ENCODE measurements around the gene SOX6. TPM values are rescaled to one million over a fixed set of nuclear protein-coding genes. Genes with fewer than 3 reads are reported as not detected.

SOX6 gene
- polyA plus RNA-seq, 1 of the 3 experiments (the other 2 are of a cell fraction): 0.03 TPM

DNA sequence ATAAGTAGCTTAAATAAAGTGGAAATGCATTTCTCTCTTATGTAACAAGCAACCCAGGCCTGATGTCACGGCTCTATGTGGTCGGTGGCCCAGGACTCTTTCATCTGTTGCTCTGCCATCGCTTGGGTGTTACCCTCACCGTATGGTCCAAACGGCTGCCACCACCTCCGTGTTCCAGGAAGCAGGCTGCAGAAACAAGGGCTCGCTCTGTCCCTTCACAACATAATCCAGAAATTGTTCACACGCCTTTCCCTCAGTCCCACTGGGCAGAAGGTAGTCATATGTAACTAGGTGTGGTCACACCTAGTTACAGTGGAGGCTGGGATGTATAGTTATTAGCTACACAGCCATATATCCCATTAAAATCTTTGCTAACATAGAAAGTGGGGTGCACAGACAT is 421.0 kb downstream of the SOX6 start (continued):
- TF ChIP-seq, protein P1, sequence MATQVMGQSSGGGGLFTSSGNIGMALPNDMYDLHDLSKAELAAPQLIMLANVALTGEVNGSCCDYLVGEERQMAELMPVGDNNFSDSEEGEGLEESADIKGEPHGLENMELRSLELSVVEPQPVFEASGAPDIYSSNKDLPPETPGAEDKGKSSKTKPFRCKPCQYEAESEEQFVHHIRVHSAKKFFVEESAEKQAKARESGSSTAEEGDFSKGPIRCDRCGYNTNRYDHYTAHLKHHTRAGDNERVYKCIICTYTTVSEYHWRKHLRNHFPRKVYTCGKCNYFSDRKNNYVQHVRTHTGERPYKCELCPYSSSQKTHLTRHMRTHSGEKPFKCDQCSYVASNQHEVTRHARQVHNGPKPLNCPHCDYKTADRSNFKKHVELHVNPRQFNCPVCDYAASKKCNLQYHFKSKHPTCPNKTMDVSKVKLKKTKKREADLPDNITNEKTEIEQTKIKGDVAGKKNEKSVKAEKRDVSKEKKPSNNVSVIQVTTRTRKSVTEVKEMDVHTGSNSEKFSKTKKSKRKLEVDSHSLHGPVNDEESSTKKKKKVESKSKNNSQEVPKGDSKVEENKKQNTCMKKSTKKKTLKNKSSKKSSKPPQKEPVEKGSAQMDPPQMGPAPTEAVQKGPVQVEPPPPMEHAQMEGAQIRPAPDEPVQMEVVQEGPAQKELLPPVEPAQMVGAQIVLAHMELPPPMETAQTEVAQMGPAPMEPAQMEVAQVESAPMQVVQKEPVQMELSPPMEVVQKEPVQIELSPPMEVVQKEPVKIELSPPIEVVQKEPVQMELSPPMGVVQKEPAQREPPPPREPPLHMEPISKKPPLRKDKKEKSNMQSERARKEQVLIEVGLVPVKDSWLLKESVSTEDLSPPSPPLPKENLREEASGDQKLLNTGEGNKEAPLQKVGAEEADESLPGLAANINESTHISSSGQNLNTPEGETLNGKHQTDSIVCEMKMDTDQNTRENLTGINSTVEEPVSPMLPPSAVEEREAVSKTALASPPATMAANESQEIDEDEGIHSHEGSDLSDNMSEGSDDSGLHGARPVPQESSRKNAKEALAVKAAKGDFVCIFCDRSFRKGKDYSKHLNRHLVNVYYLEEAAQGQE (IDR thresholded peaks at IDR 0.05; ENCODE audit: low read depth, low read length): no peak
- TF ChIP-seq YY1 (IDR thresholded peaks at IDR 0.05; ENCODE audit: low read depth) (no peak), EP300 (IDR thresholded peaks at IDR 0.05; ENCODE audit: borderline replicate concordance in 1 of 2, low read depth in 1 of 2, low read length in 1 of 2) (no peak), NRF1 (IDR thresholded peaks at IDR 0.05; ENCODE audit: low read depth, low read length) (no peak), NFIC (IDR thresholded peaks at IDR 0.05; ENCODE audit: borderline replicate concordance) (no peak)

GRCh38 chr11:15933886-15934625 is 422.3 kb downstream of the SOX6 start:
- no peaks in the 10 kb centered on the region for H3F3A ChIP-seq (replicated peaks; ENCODE audit: insufficient read depth)
- no peaks in the 10 kb centered on the region for H3K9me3 ChIP-seq
- no peaks in the 10 kb centered on the region for H3K4me1 ChIP-seq (ENCODE audit: control insufficient read depth in 1 of 2, insufficient read depth in 2 of 2, low read depth in 1 of 2, low read length in 1 of 2)
- H4K20me1 ChIP-seq (ENCODE audit: insufficient read depth): no peaks in the 10 kb centered on the region
- H3K9me2 ChIP-seq: no peaks in the 10 kb centered on the region
- POLR2A ChIA-PET: no interaction called here
- H3K27me3 ChIP-seq (ENCODE audit: insufficient read depth): no peaks in the 10 kb centered on the region; the same call in 1 of the 2 replicates
- CTCF ChIA-PET: no interaction called here
- no peak overlapping the region for H3K9ac ChIP-seq
- no peak overlapping the region for H2AFZ ChIP-seq (ENCODE audit: low read depth)
- H3K4me3 ChIP-seq (ENCODE audit: low read depth in 2 of 2, low read length in 1 of 2): no peak overlapping the region
- no peak overlapping the region for H3K27ac ChIP-seq (ENCODE audit: low read depth in 2 of 2, low read length in 1 of 2)
- no peak for DNase-seq
- 30% methylated on average over 7 of the region's 7 CpGs for WGBS (ENCODE audit: low lambda C conversion rate)
- H3K79me2 ChIP-seq (ENCODE audit: insufficient read depth): no peaks in the 10 kb centered on the region
- H3K4me2 ChIP-seq: no peak overlapping the region
- H3K36me3 ChIP-seq (replicated peaks in 1 of 2; ENCODE audit: control insufficient read depth in 1 of 2, insufficient read depth in 2 of 2, low read length in 1 of 2): no peaks in the 10 kb centered on the region
- TF ChIP-seq ELF1 (IDR thresholded peaks at IDR 0.05): no peak
- TF ChIP-seq, protein P2, sequence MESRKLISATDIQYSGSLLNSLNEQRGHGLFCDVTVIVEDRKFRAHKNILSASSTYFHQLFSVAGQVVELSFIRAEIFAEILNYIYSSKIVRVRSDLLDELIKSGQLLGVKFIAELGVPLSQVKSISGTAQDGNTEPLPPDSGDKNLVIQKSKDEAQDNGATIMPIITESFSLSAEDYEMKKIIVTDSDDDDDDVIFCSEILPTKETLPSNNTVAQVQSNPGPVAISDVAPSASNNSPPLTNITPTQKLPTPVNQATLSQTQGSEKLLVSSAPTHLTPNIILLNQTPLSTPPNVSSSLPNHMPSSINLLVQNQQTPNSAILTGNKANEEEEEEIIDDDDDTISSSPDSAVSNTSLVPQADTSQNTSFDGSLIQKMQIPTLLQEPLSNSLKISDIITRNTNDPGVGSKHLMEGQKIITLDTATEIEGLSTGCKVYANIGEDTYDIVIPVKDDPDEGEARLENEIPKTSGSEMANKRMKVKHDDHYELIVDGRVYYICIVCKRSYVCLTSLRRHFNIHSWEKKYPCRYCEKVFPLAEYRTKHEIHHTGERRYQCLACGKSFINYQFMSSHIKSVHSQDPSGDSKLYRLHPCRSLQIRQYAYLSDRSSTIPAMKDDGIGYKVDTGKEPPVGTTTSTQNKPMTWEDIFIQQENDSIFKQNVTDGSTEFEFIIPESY (IDR thresholded peaks at IDR 0.05; ENCODE audit: borderline replicate concordance, low read depth): no peak
- TF ChIP-seq FOXJ3 (CRISPR knock-in tag; IDR thresholded peaks at IDR 0.05): no peak
- no peak for TF ChIP-seq SIN3A (IDR thresholded peaks at IDR 0.05; ENCODE audit: borderline replicate concordance, low read depth, low read length)
- TF ChIP-seq SMC3 (IDR thresholded peaks at IDR 0.05; ENCODE audit: low read depth, low read length): no peak
- TF ChIP-seq, protein P3, sequence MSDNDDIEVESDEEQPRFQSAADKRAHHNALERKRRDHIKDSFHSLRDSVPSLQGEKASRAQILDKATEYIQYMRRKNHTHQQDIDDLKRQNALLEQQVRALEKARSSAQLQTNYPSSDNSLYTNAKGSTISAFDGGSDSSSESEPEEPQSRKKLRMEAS (IDR thresholded peaks at IDR 0.05; ENCODE audit: low read depth): no peak
- no peak for TF ChIP-seq MXI1 (IDR thresholded peaks at IDR 0.05; ENCODE audit: low read depth, low read length)
- TF ChIP-seq CHD2 (IDR thresholded peaks at IDR 0.05; ENCODE audit: low read length, partially characterized antibody): no peak
- TF ChIP-seq, protein P4, sequence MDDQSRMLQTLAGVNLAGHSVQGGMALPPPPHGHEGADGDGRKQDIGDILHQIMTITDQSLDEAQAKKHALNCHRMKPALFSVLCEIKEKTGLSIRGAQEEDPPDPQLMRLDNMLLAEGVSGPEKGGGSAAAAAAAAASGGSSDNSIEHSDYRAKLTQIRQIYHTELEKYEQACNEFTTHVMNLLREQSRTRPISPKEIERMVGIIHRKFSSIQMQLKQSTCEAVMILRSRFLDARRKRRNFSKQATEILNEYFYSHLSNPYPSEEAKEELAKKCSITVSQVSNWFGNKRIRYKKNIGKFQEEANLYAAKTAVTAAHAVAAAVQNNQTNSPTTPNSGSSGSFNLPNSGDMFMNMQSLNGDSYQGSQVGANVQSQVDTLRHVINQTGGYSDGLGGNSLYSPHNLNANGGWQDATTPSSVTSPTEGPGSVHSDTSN (IDR thresholded peaks at IDR 0.05): no peak
- no peak for TF ChIP-seq FOXM1 (IDR thresholded peaks at IDR 0.05; ENCODE audit: low read depth)
- no peak for TF ChIP-seq RAD21 (IDR thresholded peaks at IDR 0.05; ENCODE audit: low read length)
- no peak for TF ChIP-seq CTCF (IDR thresholded peaks at IDR 0.05)
- TF ChIP-seq NFIC (IDR thresholded peaks at IDR 0.05; ENCODE audit: borderline replicate concordance): no peak
- TF ChIP-seq USF2 (IDR thresholded peaks at IDR 0.05; ENCODE audit: borderline replicate concordance, low read depth, low read length): no peak
- TF ChIP-seq EZH2phosphoT487 (IDR thresholded peaks at IDR 0.05; ENCODE audit: borderline replicate concordance, low read depth): no peak
- TF ChIP-seq IRF3 (IDR thresholded peaks at IDR 0.05; ENCODE audit: low read depth, low read length): no peak

All from SK-N-SH (cell line).